ENCODE data around the gene ARHGAP40. TPM values are rescaled to one million over a fixed set of nuclear protein-coding genes. Genes with fewer than 3 reads are reported as not detected.

The ARHGAP40 gene
- total RNA-seq, 1 donor from 2014 or later = 1.1 TPM

- Histone ChIP-seq H3K4me3 (ENCODE audit: low read depth, low read length) (no peak overlapping the region), H3K27me3 (ENCODE audit: control insufficient read depth, insufficient read depth, low read length) (no peaks in the 10 kb centered on the region), H3K36me3 (ENCODE audit: control insufficient read depth, insufficient read depth, low read length) (no peaks in the 10 kb centered on the region)
- FAIRE-seq (no peak), DNase-seq (ENCODE audit: low read depth) (no peak)
- no peak for TF ChIP-seq CTCF (IDR thresholded peaks at IDR 0.05; ENCODE audit: insufficient read depth, low read length, severe bottlenecking)
These were observed 96.9 kb downstream of the ARHGAP40 start for GRCh38 chr20:38698541-38698940.

GRCh38 chr20:38700141-38700540 lies 98.5 kb downstream of the ARHGAP40 start:
- TF ChIP-seq CTCF (IDR thresholded peaks at IDR 0.05; ENCODE audit: insufficient read depth, low read length, severe bottlenecking) = no peak
- DNase-seq (ENCODE audit: low read depth) (no peak), FAIRE-seq (no peak)
- H3K27me3 ChIP-seq (ENCODE audit: control insufficient read depth, insufficient read depth, low read length) = no peaks in the 10 kb centered on the region
- no peak overlapping the region for H3K4me3 ChIP-seq (ENCODE audit: low read depth, low read length)
- no peaks in the 10 kb centered on the region for H3K36me3 ChIP-seq (ENCODE audit: control insufficient read depth, insufficient read depth, low read length)

Other genes with a start within 250 kb of the ARHGAP40 start
- gene SNHG17, start 166.5 kb upstream of the ARHGAP40 start, total RNA-seq = 12.2 and 19.5 TPM in 2 replicates
- gene RALGAPB, start 129.0 kb upstream of the ARHGAP40 start, total RNA-seq = 20.8 and 28.4 TPM in 2 replicates
- not detected in 2 replicates for gene ADIG, start 20.6 kb upstream of the ARHGAP40 start, total RNA-seq
- gene SLC32A1, start 122.7 kb downstream of the ARHGAP40 start, total RNA-seq = under 0.01 TPM in 1 of 2 replicates, not detected in the other
- 12.4 and 20.3 TPM in 2 replicates for gene ACTR5, start 146.7 kb downstream of the ARHGAP40 start, total RNA-seq
- gene PPP1R16B, start 203.9 kb downstream of the ARHGAP40 start, total RNA-seq = 0.26 and 0.77 TPM in 2 replicates

Data from bronchial epithelial cell (primary cell).